Body of pancreas (tissue), 4 donors: ENCODE results near the gene WDFY1. TPM values are rescaled to one million over a fixed set of nuclear protein-coding genes. Genes with fewer than 3 reads are reported as not detected.

Experiments
- ATAC-seq: fragments of 150-250 bp; one replicate; pipeline ENCODE4 v1.9.1; 2016
- DNase-seq, 4 donors: peaks; one replicate each; pipeline ENCODE4 v3.0.0-alpha.2; 2019
- H3K27ac ChIP-seq, 4 donors: fragments of 200-600 bp; sonication (generic); 1 replicate in 3 of 4; 2 replicates in 1 of 4; pipeline versions ENCODE4 v1.5.1 to v1.6.1; 2016 to 2019; ENCODE audit warnings: mild to moderate bottlenecking in 1 of 4, mixed read lengths in 1 of 4, moderate library complexity in 1 of 4
- H3K27me3 ChIP-seq, 2 donors: fragments of 200-600 bp; sonication (generic); one replicate each; pipeline ENCODE4 v1.6.0; 2016; ENCODE audit warnings: mild to moderate bottlenecking in 1 of 2
- H3K36me3 ChIP-seq, 2 donors: fragments of 200-600 bp; sonication (generic); replicated peaks in 1 of 2; 2 replicates each; pipeline ENCODE4 v1.5.1; 2016; ENCODE audit warnings: low read depth in 2 of 2; ENCODE audit not compliant: insufficient read depth in 1 of 2
- H3K4me1 ChIP-seq: fragments of 200-600 bp; sonication (generic); one replicate; pipeline ENCODE4 v1.6.0; 2016
- H3K4me3 ChIP-seq, 2 donors: fragments of 200-600 bp; sonication (generic); 1 replicate in 1 of 2; 2 replicates in 1 of 2; pipeline ENCODE4 v1.5.1; 2016 to 2019
- H3K9me3 ChIP-seq, 3 donors: fragments of 200-600 bp; sonication (generic); 1 replicate in 2 of 3; 2 replicates in 1 of 3; pipeline ENCODE4 v1.5.1; 2016
- POLR2A ChIP-seq, 3 donors: fragments of 450-650 bp; IDR thresholded peaks; one replicate each; pipeline ENCODE4 v1.6.1; 2016; ENCODE audit warnings: antibody characterized with exemption in 3 of 3, mild to moderate bottlenecking in 2 of 3
- WGBS, 2 donors: methylation state at CpG; one replicate each; pipeline ENCODE4 v1.1.5; 2017; 5-methylcytosine and 5-hydroxymethylcytosine counted together
- intact Hi-C: fragments of 100-400 bp; cut with DNase I; formaldehyde crosslinking; loops from one replicate; pipeline ENCODE4 v1.15.1; 2023
- total RNA-seq, 2 donors: library from RNA; depleted of rRNA; stranded (reverse); fragments of >200 nt; gene quantifications; one replicate each; pipeline ENCODE4 v1.1.0, GENCODE V29; 2016
- TF ChIP-seq, protein P1 (sequence below), 7 experiments: fragments of 450-650 bp in 4 of 7; fragments of 200-600 bp in 3 of 7; sonication (generic) in 3 of 7; IDR thresholded peaks; one replicate each; pipeline ENCODE4 v1.5.1; 2016 to 2019; ENCODE audit warnings: antibody characterized with exemption in 7 of 7

Gene WDFY1
- total RNA-seq, 2 donors from 2014 or later = 18.9 to 71.5 TPM

DNA sequence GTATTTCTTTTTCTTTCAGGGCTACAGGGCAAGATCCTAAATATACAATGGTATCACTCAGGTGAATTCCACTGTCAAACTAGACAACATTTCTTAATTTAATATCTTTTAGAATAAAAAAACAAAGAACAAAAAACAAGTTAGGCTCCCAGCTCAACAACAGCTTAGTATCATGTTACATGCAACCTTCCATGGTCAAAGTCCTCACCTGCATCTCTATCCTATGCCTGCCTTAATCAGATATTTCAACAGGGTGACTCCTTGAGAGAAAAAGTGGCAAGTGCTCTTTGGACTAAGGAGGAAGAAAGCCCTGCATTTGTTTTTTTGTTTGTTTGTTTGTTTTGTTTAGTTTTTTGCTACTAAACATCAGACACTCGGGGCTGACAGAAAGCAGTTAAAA, 50.2 kb downstream of the WDFY1 start:
- Histone ChIP-seq H3K4me1 (no peaks in the 10 kb centered on the region), H3K9me3 (no peaks in the 10 kb centered on the region), H3K36me3 (peaks cover 0 to 9% of the 10 kb centered on the region in 2 donors), H3K27ac (no peak overlapping the region), H3K27me3 (no peaks in the 10 kb centered on the region), H3K4me3 (no peak overlapping the region)
- no peak for TF ChIP-seq POLR2A (IDR thresholded peaks at IDR 0.05)
- TF ChIP-seq, protein P1, sequence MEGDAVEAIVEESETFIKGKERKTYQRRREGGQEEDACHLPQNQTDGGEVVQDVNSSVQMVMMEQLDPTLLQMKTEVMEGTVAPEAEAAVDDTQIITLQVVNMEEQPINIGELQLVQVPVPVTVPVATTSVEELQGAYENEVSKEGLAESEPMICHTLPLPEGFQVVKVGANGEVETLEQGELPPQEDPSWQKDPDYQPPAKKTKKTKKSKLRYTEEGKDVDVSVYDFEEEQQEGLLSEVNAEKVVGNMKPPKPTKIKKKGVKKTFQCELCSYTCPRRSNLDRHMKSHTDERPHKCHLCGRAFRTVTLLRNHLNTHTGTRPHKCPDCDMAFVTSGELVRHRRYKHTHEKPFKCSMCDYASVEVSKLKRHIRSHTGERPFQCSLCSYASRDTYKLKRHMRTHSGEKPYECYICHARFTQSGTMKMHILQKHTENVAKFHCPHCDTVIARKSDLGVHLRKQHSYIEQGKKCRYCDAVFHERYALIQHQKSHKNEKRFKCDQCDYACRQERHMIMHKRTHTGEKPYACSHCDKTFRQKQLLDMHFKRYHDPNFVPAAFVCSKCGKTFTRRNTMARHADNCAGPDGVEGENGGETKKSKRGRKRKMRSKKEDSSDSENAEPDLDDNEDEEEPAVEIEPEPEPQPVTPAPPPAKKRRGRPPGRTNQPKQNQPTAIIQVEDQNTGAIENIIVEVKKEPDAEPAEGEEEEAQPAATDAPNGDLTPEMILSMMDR (IDR thresholded peaks at IDR 0.05) = no peak
- 76 to 90% methylated on average over 1 of the region's 1 CpG for WGBS, 2 donors
- DNase-seq = no peak
- intact Hi-C loops = no loop called here
- no peak for ATAC-seq

DNA sequence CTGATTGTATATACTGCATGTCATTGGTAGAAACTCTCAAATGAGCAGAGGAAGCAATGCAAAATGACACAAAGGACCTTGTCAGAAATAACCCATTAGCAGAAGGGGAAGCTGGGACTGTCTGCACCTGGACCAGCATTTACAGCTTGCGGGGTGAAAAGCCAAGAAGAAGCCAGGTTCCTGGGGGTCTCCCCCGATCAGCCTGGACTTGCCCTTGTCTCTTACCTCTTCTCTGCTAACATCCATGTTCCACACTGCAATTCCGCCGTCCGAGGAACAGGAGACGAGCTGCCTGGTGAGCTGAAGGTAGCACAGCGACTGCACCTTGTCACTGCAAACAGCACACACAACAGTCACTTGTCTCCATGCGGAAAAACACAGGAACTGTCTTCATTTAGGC, 51.1 kb downstream of the WDFY1 start:
- DNase-seq = no peak
- peaks cover 0 to 9% of the 10 kb centered on the region in 2 donors for H3K36me3 ChIP-seq
- intact Hi-C loops = no loop called here

DNA sequence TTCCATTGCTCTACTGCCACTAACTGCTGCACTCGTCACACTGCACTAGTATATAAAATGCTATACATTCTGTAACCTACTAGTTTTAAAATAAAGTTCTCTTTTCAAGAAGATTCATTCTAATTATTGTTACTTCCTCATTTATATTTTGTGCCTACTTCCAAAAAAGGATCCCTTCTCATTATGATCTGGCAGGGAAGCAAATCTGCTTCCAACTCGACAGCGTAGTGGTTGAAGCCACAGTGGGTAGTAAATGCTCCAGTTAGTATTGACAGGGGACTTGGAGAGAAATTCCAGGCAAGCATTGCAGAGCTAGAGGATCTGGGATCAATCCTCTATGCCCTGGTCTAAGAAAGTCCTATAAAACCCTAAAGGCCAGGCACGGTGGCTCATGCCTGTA, 54.4 kb downstream of the WDFY1 start:
- WGBS, 2 donors = 58 to 73% methylated on average over 4 of the region's 4 CpGs
- no peak overlapping the region for H3K4me3 ChIP-seq
- DNase-seq = no peak
- no peak for ATAC-seq
- no peaks in the 10 kb centered on the region for H3K9me3 ChIP-seq
- peaks cover 0 to 9% of the 10 kb centered on the region in 2 donors for H3K36me3 ChIP-seq
- intact Hi-C loops = no loop called here
- H3K27ac ChIP-seq = no peak overlapping the region
- H3K27me3 ChIP-seq = no peaks in the 10 kb centered on the region
- no peak for TF ChIP-seq POLR2A (IDR thresholded peaks at IDR 0.05)
- TF ChIP-seq, protein P1 (IDR thresholded peaks at IDR 0.05) = no peak
- no peaks in the 10 kb centered on the region for H3K4me1 ChIP-seq

More for the DNA sequence above, 51.1 kb downstream of the WDFY1 start:
- TF ChIP-seq, protein P1 (IDR thresholded peaks at IDR 0.05) = no peak
- no peak for TF ChIP-seq POLR2A (IDR thresholded peaks at IDR 0.05)
- no peaks in the 10 kb centered on the region for H3K4me1 ChIP-seq
- 92 to 95% methylated on average over 8 of the region's 8 CpGs for WGBS, 2 donors
- H3K27ac ChIP-seq = no peak overlapping the region
- no peaks in the 10 kb centered on the region for H3K9me3 ChIP-seq
- H3K27me3 ChIP-seq = no peaks in the 10 kb centered on the region
- ATAC-seq = no peak
- H3K4me3 ChIP-seq = no peak overlapping the region

DNA sequence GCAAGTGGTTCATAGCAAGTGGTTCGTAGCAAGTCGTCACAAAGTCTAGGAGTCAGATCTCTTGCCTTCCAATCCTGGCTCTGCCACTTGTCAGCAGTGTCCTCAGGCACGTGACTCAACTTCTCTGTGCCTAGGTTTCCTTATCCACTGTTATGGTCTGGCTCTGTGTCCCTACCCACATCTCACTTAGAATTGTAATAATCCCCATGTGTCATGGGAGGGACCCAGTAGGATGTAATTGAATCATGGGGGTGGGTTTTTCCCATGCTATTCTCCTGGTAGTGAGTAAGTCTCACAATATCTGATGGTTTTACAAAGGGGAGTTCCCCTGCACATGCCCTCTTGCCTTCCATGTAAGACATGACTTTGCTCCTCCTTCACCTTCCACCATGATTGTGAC, 55.9 kb downstream of the WDFY1 start:
- Histone ChIP-seq H3K4me3 (no peak overlapping the region), H3K4me1 (no peaks in the 10 kb centered on the region), H3K36me3 (peaks cover 0 to 8% of the 10 kb centered on the region in 2 donors), H3K27me3 (no peaks in the 10 kb centered on the region), H3K27ac (no peak overlapping the region), H3K9me3 (no peaks in the 10 kb centered on the region)
- no peak for TF ChIP-seq POLR2A (IDR thresholded peaks at IDR 0.05)
- TF ChIP-seq, protein P1 (IDR thresholded peaks at IDR 0.05) = no peak
- intact Hi-C loops = no loop called here
- DNase-seq = no peak
- no peak for ATAC-seq
- WGBS, 2 donors = 93 to 100% methylated on average over 1 to 3 of the region's 3 CpGs

DNA sequence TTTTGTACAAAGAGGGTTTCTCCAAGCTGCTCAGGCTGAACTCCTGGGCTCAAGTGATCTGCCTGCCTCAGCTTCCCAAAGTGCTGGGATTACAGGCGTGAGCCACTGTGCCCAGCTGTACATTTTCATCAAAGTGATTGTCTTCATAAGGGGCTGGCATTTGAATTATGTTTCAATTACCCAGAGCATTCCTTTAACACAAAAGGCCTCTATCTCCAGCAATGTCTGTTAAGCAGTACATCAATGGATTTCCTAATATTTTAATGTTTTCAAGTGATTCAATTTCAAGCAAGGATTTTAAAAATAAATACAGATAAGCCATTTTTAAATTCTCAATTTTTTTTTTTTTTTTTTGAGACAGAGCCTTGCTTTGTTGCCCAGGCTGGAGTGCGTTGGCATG, 56.9 kb downstream of the WDFY1 start:
- H3K9me3 ChIP-seq = no peaks in the 10 kb centered on the region
- intact Hi-C loops = no loop called here
- no peaks in the 10 kb centered on the region for H3K4me1 ChIP-seq
- H3K27me3 ChIP-seq = no peaks in the 10 kb centered on the region
- H3K36me3 ChIP-seq = peaks cover 0 to 2% of the 10 kb centered on the region in 2 donors
- ATAC-seq = no peak
- H3K27ac ChIP-seq = no peak overlapping the region
- no peak overlapping the region for H3K4me3 ChIP-seq
- no peak for DNase-seq
- WGBS, 2 donors = 94 to 96% methylated on average over 2 of the region's 2 CpGs
- TF ChIP-seq, protein P1 (IDR thresholded peaks at IDR 0.05) = no peak
- TF ChIP-seq POLR2A (IDR thresholded peaks at IDR 0.05) = no peak
